GM12873 (cell line): Measurements from ENCODE around the gene CASQ2.

Experiments used
- CTCF ChIP-seq: IDR thresholded peaks from 2 replicates; pipeline ENCODE4 v1.5.1; 2012; ENCODE audit warnings: low read depth, mild to moderate bottlenecking, moderate library complexity, low read length, control low read depth; ENCODE audit not compliant: insufficient read depth; ENCODE audit errors: missing control alignments

CASQ2 gene

GRCh38 chr1:115651391-115651790 is 117.1 kb downstream of the CASQ2 start:
- TF ChIP-seq CTCF = no peak

- no peak for TF ChIP-seq CTCF
These were observed 117.6 kb downstream of the CASQ2 start for GRCh38 chr1:115650961-115651360.
